GM04503 (cell line): ENCODE data around the gene CHRNG.

Experiments used
- DNase-seq: peaks from one replicate; pipeline ENCODE4 v3.0.0-alpha.2; 2012; ENCODE audit warnings: low read depth

Gene CHRNG

GRCh38 chr2:232539298-232540231, at the start of gene CHRNG:
Gene CHRNG, plus strand, starts transcription at chr2:232539692. Its CDS starts 56 bp downstream, at chr2:232539748.
- no peak for DNase-seq

GRCh38 chr2:232490221-232491138, 49.0 kb upstream of the CHRNG start:
- DNase-seq, result no peak

GRCh38 chr2:232491139-232491780, 48.2 kb upstream of the CHRNG start:
- DNase-seq, result no peak

- no peak for DNase-seq
Measured at GRCh38 chr2:232492236-232492848, 47.1 kb upstream of the CHRNG start.

GRCh38 chr2:232492963-232493700, 46.4 kb upstream of the CHRNG start:
- DNase-seq, result no peak

GRCh38 chr2:232493701-232494474, 45.6 kb upstream of the CHRNG start:
- DNase-seq, result no peak

GRCh38 chr2:232494542-232494941, 45.0 kb upstream of the CHRNG start:
- no peak for DNase-seq

- DNase-seq, result no peak
Measured at GRCh38 chr2:232495292-232495691, 44.2 kb upstream of the CHRNG start.

GRCh38 chr2:232496501-232497270, 42.8 kb upstream of the CHRNG start:
- no peak for DNase-seq

GRCh38 chr2:232497348-232497747, 42.1 kb upstream of the CHRNG start:
- no peak for DNase-seq

GRCh38 chr2:232498452-232498851, 41.0 kb upstream of the CHRNG start:
- no peak for DNase-seq

- no peak for DNase-seq
Measured at GRCh38 chr2:232501331-232501771, 38.1 kb upstream of the CHRNG start.

GRCh38 chr2:232501794-232502390, 37.6 kb upstream of the CHRNG start:
- DNase-seq, result no peak

GRCh38 chr2:232502511-232502910, 37.0 kb upstream of the CHRNG start:
- DNase-seq, result no peak

- DNase-seq, result no peak
Measured at GRCh38 chr2:232502911-232503808, 36.3 kb upstream of the CHRNG start.

- no peak for DNase-seq
Measured at GRCh38 chr2:232503809-232504323, 35.6 kb upstream of the CHRNG start.

GRCh38 chr2:232504438-232504837, 35.1 kb upstream of the CHRNG start:
- DNase-seq, result no peak

GRCh38 chr2:232505856-232506255, 33.6 kb upstream of the CHRNG start:
- DNase-seq, result no peak
